Suprapubic skin (tissue), 4 donors: Measurements from ENCODE around the gene ADAM19.

Experiments
- POLR2A ChIP-seq, 2 donors: fragments of 450-650 bp; IDR thresholded peaks; one replicate each; pipeline ENCODE4 v1.6.1; 2017; ENCODE audit warnings: antibody characterized with exemption in 2 of 2, mild to moderate bottlenecking in 2 of 2, moderate library complexity in 2 of 2
- POLR2AphosphoS5 ChIP-seq, 3 donors: sonication (generic); formaldehyde crosslinking; IDR thresholded peaks; one replicate each; pipeline ENCODE4 v1.6.1; 2017; ENCODE audit warnings: antibody characterized with exemption in 3 of 3
- TF ChIP-seq, protein P1 (sequence below), 2 donors: fragments of 200-600 bp in 1 of 2; fragments of 450-650 bp in 1 of 2; sonication (generic) in 1 of 2; IDR thresholded peaks; one replicate each; pipeline ENCODE4 v1.5.1; 2016 to 2019; ENCODE audit warnings: antibody characterized with exemption in 2 of 2, mild to moderate bottlenecking in 1 of 2, moderate library complexity in 1 of 2

DNA sequence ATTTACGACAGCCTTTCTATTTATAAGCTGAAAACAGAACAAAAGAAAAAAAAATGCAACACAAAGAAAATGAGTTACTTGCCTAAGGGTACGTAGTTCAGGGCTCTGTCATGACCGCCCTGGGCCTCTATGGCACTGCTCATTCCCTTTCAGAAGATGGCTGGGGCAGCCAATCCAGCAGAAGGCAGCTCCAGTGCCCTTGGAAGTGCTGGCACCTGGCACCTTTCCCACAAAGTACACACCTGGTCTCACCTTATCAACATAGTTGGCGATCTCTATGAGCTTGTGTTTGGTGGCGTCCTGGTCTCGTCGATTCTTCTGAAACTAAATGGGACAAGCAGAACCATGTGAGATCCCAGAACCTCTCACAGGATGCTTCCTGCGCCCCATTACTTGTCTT, 62.4 kb downstream of the ADAM19 start:
- TF ChIP-seq POLR2AphosphoS5 (IDR thresholded peaks at IDR 0.05) (no peak), POLR2A (IDR thresholded peaks at IDR 0.05) (no peak)
- TF ChIP-seq, protein P1, sequence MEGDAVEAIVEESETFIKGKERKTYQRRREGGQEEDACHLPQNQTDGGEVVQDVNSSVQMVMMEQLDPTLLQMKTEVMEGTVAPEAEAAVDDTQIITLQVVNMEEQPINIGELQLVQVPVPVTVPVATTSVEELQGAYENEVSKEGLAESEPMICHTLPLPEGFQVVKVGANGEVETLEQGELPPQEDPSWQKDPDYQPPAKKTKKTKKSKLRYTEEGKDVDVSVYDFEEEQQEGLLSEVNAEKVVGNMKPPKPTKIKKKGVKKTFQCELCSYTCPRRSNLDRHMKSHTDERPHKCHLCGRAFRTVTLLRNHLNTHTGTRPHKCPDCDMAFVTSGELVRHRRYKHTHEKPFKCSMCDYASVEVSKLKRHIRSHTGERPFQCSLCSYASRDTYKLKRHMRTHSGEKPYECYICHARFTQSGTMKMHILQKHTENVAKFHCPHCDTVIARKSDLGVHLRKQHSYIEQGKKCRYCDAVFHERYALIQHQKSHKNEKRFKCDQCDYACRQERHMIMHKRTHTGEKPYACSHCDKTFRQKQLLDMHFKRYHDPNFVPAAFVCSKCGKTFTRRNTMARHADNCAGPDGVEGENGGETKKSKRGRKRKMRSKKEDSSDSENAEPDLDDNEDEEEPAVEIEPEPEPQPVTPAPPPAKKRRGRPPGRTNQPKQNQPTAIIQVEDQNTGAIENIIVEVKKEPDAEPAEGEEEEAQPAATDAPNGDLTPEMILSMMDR (IDR thresholded peaks at IDR 0.05) = no peak
